NCI-H146 (cell line): ENCODE data around the gene ARL8A.

Experiments
- DNase-seq: peaks from one replicate; lab custom pipeline; 2025; lab: John Stamatoyannopoulos, UW

The ARL8A gene

GRCh38 chr1:202135221-202135721 is 9.3 kb downstream of the ARL8A start:
- peak; percentile 64 for DNase-seq

- DNase-seq = no peak
These were observed 9.8 kb downstream of the ARL8A start for GRCh38 chr1:202134645-202135172.

- DNase-seq = no peak
These were observed 10.5 kb downstream of the ARL8A start for GRCh38 chr1:202133989-202134388.

GRCh38 chr1:202133496-202133895 is 11.0 kb downstream of the ARL8A start:
- no peak for DNase-seq

GRCh38 chr1:202133001-202133400 is 11.5 kb downstream of the ARL8A start:
- DNase-seq = no peak

- DNase-seq = no peak
These were observed 12.3 kb downstream of the ARL8A start for GRCh38 chr1:202131956-202132821.

GRCh38 chr1:202130816-202131522 is 13.6 kb downstream of the ARL8A start:
- no peak for DNase-seq

- DNase-seq = no peak
These were observed 14.2 kb downstream of the ARL8A start for GRCh38 chr1:202130297-202130721.

GRCh38 chr1:202129453-202130296 is 14.9 kb downstream of the ARL8A start:
- DNase-seq = no peak

GRCh38 chr1:202127836-202128622 is 16.5 kb downstream of the ARL8A start:
- no peak for DNase-seq

GRCh38 chr1:202127061-202127460 is 17.5 kb downstream of the ARL8A start:
- DNase-seq = no peak

GRCh38 chr1:202126426-202126825 is 18.1 kb downstream of the ARL8A start:
- DNase-seq = no peak

- DNase-seq = no peak
These were observed 18.9 kb downstream of the ARL8A start for GRCh38 chr1:202125611-202126010.

- no peak for DNase-seq
These were observed 20.4 kb downstream of the ARL8A start for GRCh38 chr1:202124142-202124541.

- no peak for DNase-seq
These were observed 21.2 kb downstream of the ARL8A start for GRCh38 chr1:202123336-202123813.

- DNase-seq = peak; percentile 81
These were observed 21.8 kb downstream of the ARL8A start, which contains the start of gene GPR37L1 for GRCh38 chr1:202122639-202123335. Gene GPR37L1, plus strand, starts transcription at chr1:202122917. Its CDS starts 47 bp downstream, at chr1:202122964.

GRCh38 chr1:202121006-202121405 is 23.5 kb downstream of the ARL8A start:
- no peak for DNase-seq

- DNase-seq = no peak
These were observed 26.6 kb downstream of the ARL8A start for GRCh38 chr1:202117898-202118371.

- no peak for DNase-seq
These were observed 28.2 kb downstream of the ARL8A start for GRCh38 chr1:202116287-202116686.
